H1 (cell line): ENCODE measurements around the gene FZD4.

Experiments
- CTCF ChIP-seq, 3 experiments: IDR thresholded peaks; 1 replicate in 2 of 3; 2 replicates in 1 of 3; pipeline versions ENCODE4 v1.5.1 to v1.6.1; 2011; ENCODE audit warnings: low read length in 3 of 3, mild to moderate bottlenecking in 3 of 3, inconsistent platforms in 2 of 3, low read depth in 1 of 3, moderate library complexity in 1 of 3; ENCODE audit not compliant: insufficient read depth in 1 of 3; ENCODE audit errors: control extremely low read depth in 1 of 3
- E2F6 ChIP-seq: IDR thresholded peaks from 2 replicates; pipeline ENCODE4 v1.6.1; 2012; ENCODE audit warnings: inconsistent platforms

GRCh38 chr11:86988351-86988881, 33.2 kb upstream of the FZD4 start:
- no peak for TF ChIP-seq CTCF (IDR thresholded peaks at IDR 0.05; ENCODE audit: control extremely low read depth in 1 of 3, insufficient read depth in 1 of 3, low read depth in 1 of 3, low read length in 3 of 3)
- TF ChIP-seq E2F6 = no peak
